ENCODE results near the gene ARAP2.
A peak's percentile ranks its signal among the peaks of the same experiment; 100 is the strongest.
"Not testable (repeated sequence)": the region's sequence is repeated elsewhere in the genome, so short reads cannot be mapped to it uniquely, and the experiment has no call there.

ARAP2 gene

DNA sequence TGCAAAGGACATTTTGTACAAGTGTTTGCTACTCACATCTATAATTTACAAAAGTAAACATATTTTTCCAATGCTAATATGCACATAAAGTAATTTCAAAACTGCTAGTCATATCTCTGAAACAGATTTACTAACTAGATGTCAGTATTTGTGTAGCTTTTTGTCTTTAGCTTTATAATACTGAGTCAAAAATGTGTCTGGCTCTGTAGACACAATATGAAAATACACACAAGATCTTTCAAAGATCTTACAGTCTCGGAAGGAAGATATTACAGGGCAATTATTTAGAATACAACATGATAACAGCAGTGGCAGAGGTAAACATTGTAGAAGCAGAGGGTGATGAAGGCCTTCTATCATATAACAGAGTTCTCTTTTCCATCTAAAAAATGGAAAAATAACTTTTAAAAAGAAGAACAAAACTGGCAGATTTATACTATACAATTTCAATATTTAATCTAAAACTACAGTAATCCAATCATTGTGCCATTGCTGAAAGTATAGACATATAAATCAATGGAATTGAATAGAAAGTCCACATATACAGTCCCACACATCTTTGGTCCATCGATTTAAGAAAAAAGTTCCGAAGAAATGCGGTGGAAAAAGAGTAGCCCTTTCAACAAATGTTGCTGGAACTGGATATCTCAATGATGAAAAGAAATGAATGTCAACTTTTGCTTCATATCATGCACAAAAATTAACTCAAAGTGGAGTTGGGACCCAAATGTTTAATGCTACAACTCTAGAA lies 29.4 kb downstream of the ARAP2 start:
- no peak for FAIRE-seq

DNA sequence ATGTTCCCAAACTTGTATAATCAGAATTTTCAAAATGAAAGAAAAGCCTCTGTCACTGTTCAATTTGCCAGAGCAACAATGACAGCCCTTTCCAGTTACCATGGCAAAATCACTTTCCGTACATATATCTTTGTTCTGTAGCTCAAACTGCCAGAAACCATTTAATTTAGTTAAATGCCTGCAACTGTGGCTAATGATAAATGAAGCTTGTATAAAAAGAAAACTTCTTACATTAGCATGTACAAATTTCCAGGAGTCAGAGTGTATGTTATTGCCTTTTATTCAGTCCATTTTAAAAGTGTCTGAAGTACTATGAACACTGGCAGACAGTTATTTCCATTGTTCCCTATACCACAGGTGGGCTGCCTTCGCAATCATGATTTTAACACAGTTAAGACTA lies 30.3 kb downstream of the ARAP2 start:
- FAIRE-seq = no peak

GRCh38 chr4:36211084-36211483 lies 33.2 kb downstream of the ARAP2 start:
- FAIRE-seq = no peak

DNA sequence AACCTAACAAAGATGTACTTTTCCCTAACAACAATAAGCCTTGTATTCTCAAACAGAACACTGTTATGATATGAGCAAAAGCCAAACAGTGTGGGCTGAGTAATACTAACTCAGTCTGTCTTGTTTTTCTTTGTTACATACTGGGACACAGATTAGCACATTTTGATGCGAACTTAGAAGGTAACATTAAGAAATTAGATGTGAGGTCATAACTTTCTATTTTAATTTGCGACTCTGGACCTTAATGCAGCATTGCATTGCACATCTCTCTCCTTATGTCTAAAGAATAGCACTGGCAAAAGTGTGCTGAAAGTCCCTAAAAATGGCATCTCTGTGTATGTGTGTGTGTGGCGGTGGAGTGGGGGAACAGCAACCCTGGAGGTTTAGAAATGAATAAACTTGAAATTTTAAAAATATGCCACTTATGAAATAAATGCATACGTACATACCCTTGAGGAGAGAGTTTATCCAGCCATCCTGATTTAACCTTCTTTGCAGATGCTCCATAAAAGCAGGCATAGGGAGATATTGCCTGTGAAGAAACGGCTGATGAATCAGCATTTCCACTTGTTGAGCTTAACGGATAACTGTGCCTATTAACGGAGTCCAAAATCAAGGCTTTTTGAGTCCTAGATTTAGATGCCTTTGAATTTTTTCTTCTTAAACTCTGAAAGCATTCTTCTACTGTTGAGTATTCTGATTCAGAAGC lies 34.2 kb downstream of the ARAP2 start:
- FAIRE-seq = no peak

GRCh38 chr4:36208893-36209473 lies 35.3 kb downstream of the ARAP2 start:
- FAIRE-seq = no peak

DNA sequence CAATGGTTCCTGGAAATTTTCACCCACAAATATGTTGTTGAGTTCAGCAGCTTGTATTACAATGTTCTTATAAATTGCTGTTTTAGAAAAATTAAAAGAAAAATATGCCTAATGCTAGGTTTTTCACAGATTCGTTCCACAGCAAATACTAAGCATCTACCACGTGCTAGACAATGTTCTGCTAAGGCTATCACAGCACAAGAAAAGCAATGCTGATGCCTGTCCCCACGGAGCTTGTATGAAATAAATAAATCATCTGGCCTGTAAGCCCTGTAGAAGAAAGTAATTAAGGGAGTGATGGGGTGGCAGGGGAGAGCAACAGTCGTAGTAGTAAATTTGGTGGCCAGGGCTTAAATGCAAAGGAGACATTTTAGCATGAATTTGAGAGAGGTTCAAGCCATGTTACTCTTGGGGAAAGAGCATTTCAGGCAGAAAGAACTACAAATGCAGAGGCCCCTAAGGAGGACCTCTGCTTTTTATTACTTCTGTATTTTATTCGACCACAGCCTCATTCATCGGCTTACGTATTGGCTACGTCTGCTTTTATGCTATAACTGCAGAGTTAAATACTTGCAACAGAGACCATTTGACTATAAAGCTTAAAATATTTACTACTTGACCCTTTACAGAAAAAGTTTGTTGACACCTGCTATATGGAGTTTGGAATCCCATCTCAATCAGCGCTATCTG lies 36.3 kb downstream of the ARAP2 start:
- no peak for FAIRE-seq

GRCh38 chr4:36207367-36207766 lies 36.9 kb downstream of the ARAP2 start:
- no peak for FAIRE-seq

DNA sequence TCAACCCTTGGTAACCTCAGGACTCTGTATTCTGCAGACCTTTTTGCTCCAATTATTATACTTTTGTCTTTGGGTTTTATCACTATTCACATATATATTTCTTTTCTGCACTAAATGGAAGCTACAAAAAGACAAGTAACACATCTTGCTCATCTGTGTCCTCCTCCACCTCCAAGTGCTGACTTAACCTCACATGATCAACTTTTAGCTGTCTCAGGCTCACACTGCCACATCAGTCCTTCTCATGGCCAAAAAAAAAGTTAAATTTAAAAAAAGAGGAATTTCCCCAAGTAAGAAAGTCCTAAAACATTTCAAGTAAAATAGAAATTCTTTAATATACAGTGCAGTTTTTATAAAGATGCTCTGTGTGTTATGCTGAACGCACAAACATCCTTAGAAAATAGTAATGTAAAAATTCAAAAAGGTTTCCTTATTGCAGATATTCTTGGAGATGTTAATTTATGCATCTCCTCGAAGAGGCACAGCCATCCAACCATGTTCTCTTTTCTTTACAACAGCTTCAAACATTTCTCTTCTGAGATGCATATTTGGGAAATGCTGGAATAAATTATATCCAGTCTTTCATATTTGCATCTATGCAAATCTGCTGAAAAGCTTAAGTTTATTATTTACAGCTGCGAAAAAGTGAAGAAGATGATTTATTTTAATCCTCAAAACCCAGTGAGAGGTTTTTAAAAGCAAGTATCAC lies 37.6 kb downstream of the ARAP2 start:
- no peak for FAIRE-seq

- no peak for FAIRE-seq
Observed at GRCh38 chr4:36206012-36206411, 38.3 kb downstream of the ARAP2 start.

DNA sequence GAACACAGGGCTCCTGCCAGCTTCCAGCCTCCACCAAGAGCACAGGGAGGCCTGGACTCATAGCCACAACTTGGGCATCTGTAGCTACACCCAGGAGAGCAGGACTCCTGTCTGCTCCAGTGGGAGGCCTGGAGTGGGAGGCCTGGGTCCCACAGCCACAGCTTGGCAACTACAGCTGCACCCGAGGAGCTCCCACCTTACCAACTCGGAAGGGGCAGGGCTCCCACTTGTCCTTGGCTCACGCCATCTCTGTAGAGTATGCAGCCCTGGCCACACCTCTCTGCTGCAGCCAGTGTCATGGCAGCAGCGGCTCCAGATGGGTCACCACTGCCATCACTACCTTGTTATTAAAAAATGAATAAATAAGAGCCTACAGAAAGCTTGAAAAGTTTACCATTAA lies 45.5 kb downstream of the ARAP2 start:
- FAIRE-seq = no peak

DNA sequence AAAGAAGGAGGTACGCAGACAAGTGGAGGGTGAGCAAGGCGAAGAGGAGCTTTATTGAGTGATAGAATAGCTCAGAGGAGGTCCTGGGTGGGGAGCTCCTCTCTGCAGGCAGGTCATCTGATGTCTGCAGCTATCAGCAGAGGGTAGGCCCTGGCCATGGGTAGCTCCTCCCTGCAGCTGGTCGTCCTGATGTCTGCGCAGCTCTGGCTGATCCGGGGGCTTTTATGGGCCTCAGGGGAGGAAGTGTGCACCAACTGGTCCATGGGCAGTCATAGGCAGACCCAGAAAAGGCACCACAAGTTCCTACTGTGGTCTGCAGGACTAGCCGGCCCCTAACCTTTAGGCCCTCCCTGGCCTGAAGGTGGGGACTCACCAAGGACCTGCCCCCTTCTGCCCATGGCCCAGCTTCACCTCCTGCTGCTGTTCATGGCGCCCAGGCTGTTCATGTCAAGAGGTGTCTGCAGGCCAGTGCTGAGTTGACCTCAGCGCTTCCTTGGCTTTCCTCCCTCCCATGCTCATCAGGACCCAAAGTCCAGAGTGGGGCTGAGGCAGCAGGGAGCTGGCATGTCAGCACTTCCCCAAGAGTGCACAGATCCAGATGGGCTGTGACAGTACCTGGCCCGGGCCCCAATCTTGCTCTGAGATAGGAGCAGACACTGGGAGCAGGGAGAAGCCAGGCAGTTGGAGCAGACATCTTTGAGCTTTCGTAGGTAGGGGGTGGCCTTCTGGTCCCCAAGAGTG lies 46.1 kb downstream of the ARAP2 start:
- FAIRE-seq = no peak

DNA sequence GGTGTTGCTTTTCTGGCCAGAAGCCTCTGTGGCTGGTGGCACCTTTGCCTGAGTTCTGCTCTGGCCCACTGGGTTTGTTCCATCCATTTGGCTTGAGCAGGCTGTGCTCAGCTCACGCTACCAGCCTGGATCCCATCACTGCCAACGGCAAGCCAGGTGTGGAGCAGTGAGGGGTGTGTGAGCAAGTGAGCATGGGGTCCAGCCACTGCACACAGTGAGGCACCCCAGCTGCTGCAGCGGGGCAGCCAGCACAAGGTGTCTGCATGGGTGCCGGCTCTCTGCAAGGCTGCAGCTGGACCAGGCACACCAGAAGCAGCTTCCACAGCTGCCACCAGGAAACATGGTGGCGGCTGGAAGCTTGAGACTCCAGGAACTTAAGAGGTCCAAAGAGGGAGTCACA lies 46.8 kb downstream of the ARAP2 start:
- FAIRE-seq = no peak

DNA sequence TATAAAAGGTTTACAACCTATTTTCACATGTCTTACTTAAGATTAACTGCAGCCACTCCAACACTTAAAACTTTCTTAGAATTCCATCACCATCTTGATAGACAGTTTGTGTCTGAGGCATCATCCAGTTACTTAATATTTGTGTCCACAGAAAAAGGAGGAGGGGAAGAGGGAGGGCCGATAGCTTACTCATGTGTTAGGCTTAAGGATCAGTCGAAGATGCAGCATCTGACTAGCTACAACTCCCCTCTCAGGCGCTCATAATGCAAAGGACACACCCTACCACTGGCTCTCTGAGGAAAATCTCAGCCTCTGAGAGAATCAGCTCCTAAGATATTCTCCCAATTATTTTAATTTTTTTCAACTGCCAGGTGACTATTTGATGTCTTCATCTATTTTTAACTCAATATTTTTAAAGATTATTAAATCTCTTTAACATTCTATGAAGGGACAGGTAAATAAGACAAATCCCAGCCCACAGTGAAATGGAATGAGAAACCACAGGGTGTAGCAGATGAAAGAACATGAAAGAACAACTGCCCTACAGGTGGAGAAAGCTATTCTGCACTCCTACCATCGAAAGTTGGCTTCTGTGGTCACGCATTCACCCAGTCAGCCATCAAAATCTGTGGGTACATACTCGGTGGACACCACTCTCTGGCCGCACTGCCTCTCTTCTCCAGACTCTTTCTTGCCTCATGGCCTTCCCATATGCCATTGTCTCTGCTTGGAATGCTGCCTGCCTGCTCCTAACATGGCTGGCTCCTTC lies 48.0 kb downstream of the ARAP2 start:
- FAIRE-seq = no peak

- no peak for FAIRE-seq
Observed at GRCh38 chr4:36192922-36193321, 51.4 kb downstream of the ARAP2 start.

GRCh38 chr4:36189511-36190226 lies 54.6 kb downstream of the ARAP2 start:
- no peak for FAIRE-seq

- peak; percentile 44 for FAIRE-seq
Observed at GRCh38 chr4:36187723-36188333, 56.5 kb downstream of the ARAP2 start.

- FAIRE-seq = no peak
Observed at GRCh38 chr4:36183665-36184393, 60.5 kb downstream of the ARAP2 start.

DNA sequence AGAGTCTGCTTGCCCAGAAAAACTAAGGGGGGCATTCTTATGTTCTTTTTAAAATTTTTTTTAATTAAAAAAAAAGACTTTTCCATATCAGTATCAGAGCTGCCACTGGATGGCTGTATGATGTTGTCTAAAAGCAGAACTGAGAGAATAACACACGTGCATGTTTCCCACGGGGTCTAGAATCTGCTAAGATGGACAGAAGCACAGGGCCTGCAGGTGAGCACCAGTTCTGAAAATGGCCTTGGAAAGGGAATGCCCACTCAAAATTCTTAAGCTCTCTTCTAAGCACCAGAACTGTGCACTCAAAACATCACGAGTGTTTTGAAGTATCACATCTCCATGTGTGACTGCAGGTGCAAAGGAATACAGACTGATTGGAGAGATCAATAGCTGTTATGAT lies 61.1 kb downstream of the ARAP2 start:
- no peak for FAIRE-seq

- not testable (repeated sequence) for FAIRE-seq
Observed at GRCh38 chr4:36182315-36182714, 62.0 kb downstream of the ARAP2 start.

DNA sequence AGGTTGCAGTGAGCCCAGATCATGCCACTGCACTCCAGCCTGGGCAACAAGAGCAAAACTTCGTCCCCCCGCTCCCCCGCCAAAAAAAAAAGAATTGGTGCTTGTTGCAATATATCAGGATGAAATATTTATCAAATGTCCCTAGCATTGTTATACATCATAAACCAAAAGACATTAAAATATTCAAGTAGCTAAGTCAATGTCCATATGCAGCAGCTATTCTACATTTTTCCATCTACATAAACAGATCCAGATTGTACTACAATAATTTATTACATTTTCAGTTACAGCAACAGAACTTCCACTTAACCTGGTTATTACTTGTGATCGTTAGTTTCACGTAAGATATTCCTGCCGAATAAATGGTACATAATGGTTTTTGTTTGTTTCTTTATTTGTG lies 64.1 kb downstream of the ARAP2 start:
- no peak for FAIRE-seq

Measured in G401.6 (cell line).